Activated naive CD8-positive, alpha-beta T cell treated with anti-CD3 and anti-CD28 coated beads, Interleukin-2, amount 10 ng/mL, durations not matched to agents 7 days and 5 days (primary cell): Measurements from ENCODE around the gene WFDC8. TPM values are rescaled to one million over a fixed set of nuclear protein-coding genes. Genes with fewer than 3 reads are reported as not detected.

ENCODE experiments used
- total RNA-seq, 2 experiments: library from RNA; stranded (reverse); gene quantifications; one replicate each; pipeline ENCODE4 v1.2.3, GENCODE V29; 2021

WFDC8 gene
- total RNA-seq, 2 experiments from 2014 or later, result not detected

Other genes with a start within 250 kb of the WFDC8 start
- gene SDC4, start 230.9 kb downstream of the WFDC8 start, total RNA-seq, result 1 to 10 TPM; 7.0 to 7.1 TPM
- gene SYS1, start 216.1 kb downstream of the WFDC8 start, total RNA-seq, result 10 to 100 TPM; 34.9 to 38.6 TPM
- not detected for gene TP53TG5, start 201.0 kb downstream of the WFDC8 start, total RNA-seq
- gene DBNDD2, start 171.0 kb downstream of the WFDC8 start, total RNA-seq, result 10 to 100 TPM; 21.1 TPM
- gene PIGT, start 163.1 kb downstream of the WFDC8 start, total RNA-seq, result 10 to 100 TPM; 64.9 to 72.7 TPM
- not detected for gene WFDC2, start 109.5 kb downstream of the WFDC8 start, total RNA-seq
- not detected for gene SPINT3, start 63.7 kb downstream of the WFDC8 start, total RNA-seq
- gene WFDC6, start 39.8 kb downstream of the WFDC8 start, total RNA-seq, result not detected
- gene EPPIN, start 31.9 kb downstream of the WFDC8 start, total RNA-seq, result not detected
- gene WFDC10A, start 50.5 kb upstream of the WFDC8 start, total RNA-seq, result not detected
- gene WFDC9, start 52.0 kb upstream of the WFDC8 start, total RNA-seq, result not detected
- not detected for gene WFDC11, start 91.0 kb upstream of the WFDC8 start, total RNA-seq
- not detected for gene WFDC13, start 122.8 kb upstream of the WFDC8 start, total RNA-seq
- gene WFDC10B, start 125.7 kb upstream of the WFDC8 start, total RNA-seq, result not detected
- not detected for gene SPINT4, start 143.1 kb upstream of the WFDC8 start, total RNA-seq
- gene WFDC3, start 212.6 kb upstream of the WFDC8 start, total RNA-seq, result not detected
- gene DNTTIP1, start 212.7 kb upstream of the WFDC8 start, total RNA-seq, result 10 to 100 TPM; 29.0 to 30.9 TPM
- 100 to 1,000 TPM; 153 to 154 TPM for gene UBE2C, start 233.4 kb upstream of the WFDC8 start, total RNA-seq
- gene TNNC2, start 248.0 kb upstream of the WFDC8 start, total RNA-seq, result not detected